Activated T-cell treated with anti-CD3 and anti-CD28 coated beads, Interleukin-2, amount 50 U/mL, for 72 hours (primary cell): ENCODE data around the gene CBR1. TPM values are rescaled to one million over a fixed set of nuclear protein-coding genes. Genes with fewer than 3 reads are reported as not detected.

Experiments used
- ATAC-seq, 2 donors: fragments of 150-1000 bp; cut with Tn5 transposase; replicated peaks in 1 of 2; 2 replicates each; pipeline ENCODE4 v1.10.0; 2021; ENCODE audit warnings: moderate library complexity in 2 of 2, mild to moderate bottlenecking in 1 of 2
- DNase-seq, 2 donors: peaks; one replicate each; pipeline ENCODE4 v3.0.0; 2021 to 2022; ENCODE audit warnings: mixed read lengths in 1 of 2
- H3K27ac Mint-ChIP-seq: one replicate; pipeline ENCODE4 v1.8.0; 2022; ENCODE audit warnings: mild to moderate bottlenecking, moderate library complexity, mixed read lengths
- H3K27me3 Mint-ChIP-seq: one replicate; pipeline ENCODE4 v1.8.0; 2022; ENCODE audit warnings: low read depth, mixed read lengths
- H3K36me3 Mint-ChIP-seq, 2 donors: one replicate each; pipeline ENCODE4 v1.8.0; 2022; ENCODE audit warnings: mixed read lengths in 2 of 2, mild to moderate bottlenecking in 1 of 2; ENCODE audit not compliant: insufficient read depth in 2 of 2
- H3K4me1 Mint-ChIP-seq: one replicate; pipeline ENCODE4 v1.8.0; 2022; ENCODE audit warnings: low read depth, mixed read lengths
- H3K4me3 Mint-ChIP-seq, 2 donors: one replicate each; pipeline ENCODE4 v1.8.0; 2022; ENCODE audit warnings: mild to moderate bottlenecking in 2 of 2, mixed read lengths in 2 of 2, moderate library complexity in 2 of 2
- H3K9me3 Mint-ChIP-seq, 2 donors: one replicate each; pipeline ENCODE4 v1.8.0; 2022; ENCODE audit warnings: mixed read lengths in 2 of 2
- total RNA-seq, 2 donors: library from RNA; stranded (reverse); gene quantifications; one replicate each; pipeline ENCODE4 v1.2.3, GENCODE V29; 2022

Gene CBR1
- total RNA-seq, 2 donors from 2014 or later: 17.0 to 38.5 TPM

GRCh38 chr21:36076878-36077655 lies 7.2 kb downstream of the CBR1 start:
- Mint-ChIP-seq H3K27me3 (no peaks in the 10 kb centered on the region), H3K4me1 (peaks cover 46% of the 10 kb centered on the region), H3K4me3 (no peak overlapping the region), H3K9me3 (peaks cover 0 to 2% of the 10 kb centered on the region in 2 donors), H3K27ac (no peak overlapping the region), H3K36me3 (peaks cover under 1 to 8% of the 10 kb centered on the region in 2 donors)
- ATAC-seq: no peak
- no peak for DNase-seq

DNA sequence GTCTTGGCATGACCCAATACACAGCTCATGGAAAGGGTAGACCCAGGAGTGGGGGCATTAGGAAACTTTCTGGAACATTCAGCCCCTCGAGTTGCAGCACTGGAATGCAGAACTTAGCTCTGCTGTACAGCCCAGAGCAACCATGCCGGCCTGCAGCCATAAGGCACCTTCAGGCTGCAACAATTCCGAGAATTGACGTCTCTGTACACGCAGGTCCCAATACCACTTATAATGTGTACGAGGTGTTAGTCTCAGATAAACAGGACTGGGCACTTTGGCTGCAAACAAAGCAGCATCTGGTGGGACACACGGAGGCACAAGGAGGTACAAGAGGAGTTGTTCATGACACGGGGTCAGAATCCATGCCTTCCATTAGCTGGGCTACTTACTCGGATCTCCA lies 7.9 kb downstream of the CBR1 start:
- ATAC-seq: no peak
- Mint-ChIP-seq H3K4me3 (no peak overlapping the region), H3K27me3 (no peaks in the 10 kb centered on the region), H3K27ac (no peak overlapping the region), H3K4me1 (peaks cover 40% of the 10 kb centered on the region), H3K36me3 (peaks cover 0 to 4% of the 10 kb centered on the region in 2 donors), H3K9me3 (peaks cover 0 to 2% of the 10 kb centered on the region in 2 donors)
- DNase-seq: no peak

- peaks cover 0 to 2% of the 10 kb centered on the region in 2 donors for H3K9me3 Mint-ChIP-seq
- ATAC-seq: peak; percentile 88 to 92
- no peaks in the 10 kb centered on the region for H3K36me3 Mint-ChIP-seq
- H3K4me3 Mint-ChIP-seq: peak overlapping the region; percentile 74 to 79
- no peaks in the 10 kb centered on the region for H3K27me3 Mint-ChIP-seq
- DNase-seq: peak; percentile 30 to 47
- peaks cover 40% of the 10 kb centered on the region for H3K4me1 Mint-ChIP-seq
- peak overlapping the region; percentile 77 for H3K27ac Mint-ChIP-seq
Observed at GRCh38 chr21:36079010-36079649, 9.3 kb downstream of the CBR1 start.

DNA sequence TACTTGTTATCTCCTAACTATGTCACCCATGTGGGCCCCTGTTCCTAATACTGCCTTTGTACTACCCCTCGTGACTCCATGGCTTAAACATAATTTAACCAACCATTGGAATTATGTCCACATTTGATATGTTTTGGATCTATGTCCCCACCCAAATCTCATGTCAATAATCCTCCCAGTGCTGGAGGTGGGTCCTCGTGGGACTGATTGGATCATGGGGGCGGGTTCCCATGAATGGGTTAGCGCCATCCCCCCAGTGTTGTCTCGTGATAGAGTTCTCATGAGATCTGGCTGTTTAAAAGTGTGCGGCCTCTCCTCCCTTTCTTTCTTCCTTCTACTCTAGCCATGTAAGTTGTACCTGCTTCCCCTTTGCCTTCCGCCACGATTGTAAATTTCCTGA lies 9.8 kb downstream of the CBR1 start:
- no peaks in the 10 kb centered on the region for H3K27me3 Mint-ChIP-seq
- DNase-seq (no peak), ATAC-seq (no peak)
- H3K27ac Mint-ChIP-seq: peak overlapping the region; percentile 93
- peak overlapping the region; percentile 74 to 79 for H3K4me3 Mint-ChIP-seq
- peaks cover 40% of the 10 kb centered on the region for H3K4me1 Mint-ChIP-seq
- H3K36me3 Mint-ChIP-seq: no peaks in the 10 kb centered on the region
- H3K9me3 Mint-ChIP-seq: peaks cover 0 to 2% of the 10 kb centered on the region in 2 donors

GRCh38 chr21:36080386-36080785 lies 10.6 kb downstream of the CBR1 start:
- peaks cover 38% of the 10 kb centered on the region for H3K4me1 Mint-ChIP-seq
- DNase-seq (no peak), ATAC-seq (no peak)
- no peaks in the 10 kb centered on the region for H3K27me3 Mint-ChIP-seq
- peak overlapping the region; percentile 93 for H3K27ac Mint-ChIP-seq
- H3K36me3 Mint-ChIP-seq: no peaks in the 10 kb centered on the region
- H3K9me3 Mint-ChIP-seq: peaks cover 0 to 2% of the 10 kb centered on the region in 2 donors
- H3K4me3 Mint-ChIP-seq: peak overlapping the region in 1 of 2 donors; percentile 79

DNA sequence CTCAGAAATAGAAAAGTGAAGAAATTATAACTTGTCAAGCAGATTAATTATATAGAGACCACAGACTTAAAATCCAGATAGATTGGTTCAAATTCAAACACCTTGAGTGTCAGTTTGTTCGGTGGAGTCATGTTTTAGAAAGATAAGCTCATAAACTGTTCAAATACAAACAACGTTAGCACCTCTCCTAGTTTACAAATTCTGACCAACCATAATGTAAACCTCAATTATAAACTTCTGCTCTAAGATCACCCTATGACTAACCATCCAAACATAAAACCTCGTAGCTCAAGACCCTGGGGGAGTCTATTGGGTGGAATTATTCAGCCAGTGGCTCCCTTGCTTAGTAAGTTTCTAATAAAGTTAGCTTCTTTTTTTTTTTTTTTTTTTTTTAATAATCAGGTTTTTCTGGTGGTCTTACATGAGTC lies 12.4 kb downstream of the CBR1 start:
- Mint-ChIP-seq H3K4me1 (peaks cover 22% of the 10 kb centered on the region), H3K9me3 (peaks cover 0 to 2% of the 10 kb centered on the region in 2 donors), H3K27ac (no peak overlapping the region), H3K27me3 (no peaks in the 10 kb centered on the region), H3K36me3 (no peaks in the 10 kb centered on the region), H3K4me3 (no peak overlapping the region)
- DNase-seq: no peak
- ATAC-seq: no peak

DNA sequence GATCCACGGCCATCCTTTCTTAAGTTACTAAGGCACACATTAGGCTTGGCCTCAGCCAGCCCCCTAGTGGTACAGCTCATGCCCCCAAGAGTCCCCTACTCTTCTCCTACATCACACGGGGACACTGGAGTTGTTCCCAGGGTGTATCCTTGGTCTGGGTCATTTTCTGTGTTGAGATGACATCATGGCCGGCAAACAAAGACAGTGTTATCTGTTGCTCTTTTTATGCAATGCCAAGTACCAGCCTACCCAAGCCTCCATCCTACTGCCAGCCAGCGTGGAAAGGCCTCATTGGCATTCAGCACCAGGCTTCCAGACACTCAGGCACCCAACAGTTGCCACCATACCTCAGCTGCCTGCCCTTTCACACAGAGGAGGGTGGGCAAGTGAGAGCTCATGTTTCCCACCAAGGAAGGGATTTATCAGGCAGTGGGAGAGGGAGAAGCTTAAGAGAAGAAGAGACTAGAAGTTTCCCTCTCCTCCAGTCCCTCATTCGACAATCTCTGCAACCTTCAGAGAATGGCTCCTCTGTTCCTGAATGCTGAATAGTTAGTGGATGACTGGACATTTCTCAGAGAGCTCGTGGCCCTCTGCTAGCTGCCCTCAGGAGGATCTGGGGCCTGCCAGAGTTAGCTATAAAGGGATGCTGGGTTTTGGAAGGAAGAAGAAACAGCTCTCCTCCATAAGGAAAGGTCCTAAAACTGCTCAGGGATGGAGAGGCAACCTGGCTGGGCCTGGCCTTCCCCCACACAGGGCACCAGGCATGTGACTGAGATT lies 17.7 kb downstream of the CBR1 start:
- ATAC-seq (no peak), DNase-seq (no peak)
- no peaks in the 10 kb centered on the region for H3K27me3 Mint-ChIP-seq
- H3K9me3 Mint-ChIP-seq: no peaks in the 10 kb centered on the region
- H3K36me3 Mint-ChIP-seq: no peaks in the 10 kb centered on the region
- no peaks in the 10 kb centered on the region for H3K4me1 Mint-ChIP-seq
- H3K27ac Mint-ChIP-seq: no peak overlapping the region
- H3K4me3 Mint-ChIP-seq: no peak overlapping the region

- Mint-ChIP-seq H3K4me1 (no peaks in the 10 kb centered on the region), H3K36me3 (peaks cover 7 to 12% of the 10 kb centered on the region in 2 donors), H3K9me3 (peaks cover 3 to 5% of the 10 kb centered on the region in 2 donors), H3K4me3 (no peak overlapping the region), H3K27ac (no peak overlapping the region), H3K27me3 (no peaks in the 10 kb centered on the region)
- ATAC-seq (no peak), DNase-seq (no peak)
Observed at GRCh38 chr21:36089946-36090345, 20.1 kb downstream of the CBR1 start.

DNA sequence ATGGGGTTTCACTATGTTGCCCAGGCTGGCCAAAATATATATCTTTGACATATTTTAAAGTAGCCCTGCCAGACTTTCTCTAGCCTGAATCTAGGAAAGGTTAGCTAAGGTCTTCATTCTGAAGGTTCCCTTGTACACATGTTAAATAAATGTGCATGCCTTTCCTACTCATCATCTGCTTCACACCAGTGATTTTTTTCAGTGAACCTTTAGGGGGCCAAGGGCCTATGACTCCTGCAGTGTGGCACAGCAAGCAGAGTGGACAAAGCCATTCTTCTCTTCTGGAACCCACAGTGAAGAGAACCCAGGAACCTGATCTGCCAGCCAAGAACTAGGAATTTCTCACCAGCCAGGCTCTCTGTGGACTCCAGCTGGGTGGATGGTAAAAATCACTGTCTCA lies 22.9 kb downstream of the CBR1 start:
- no peak for DNase-seq
- no peaks in the 10 kb centered on the region for H3K27me3 Mint-ChIP-seq
- H3K4me3 Mint-ChIP-seq: no peak overlapping the region
- peaks cover 9 to 12% of the 10 kb centered on the region in 2 donors for H3K36me3 Mint-ChIP-seq
- no peak for ATAC-seq
- H3K9me3 Mint-ChIP-seq: peaks cover 3 to 5% of the 10 kb centered on the region in 2 donors
- no peak overlapping the region for H3K27ac Mint-ChIP-seq
- H3K4me1 Mint-ChIP-seq: no peaks in the 10 kb centered on the region

DNA sequence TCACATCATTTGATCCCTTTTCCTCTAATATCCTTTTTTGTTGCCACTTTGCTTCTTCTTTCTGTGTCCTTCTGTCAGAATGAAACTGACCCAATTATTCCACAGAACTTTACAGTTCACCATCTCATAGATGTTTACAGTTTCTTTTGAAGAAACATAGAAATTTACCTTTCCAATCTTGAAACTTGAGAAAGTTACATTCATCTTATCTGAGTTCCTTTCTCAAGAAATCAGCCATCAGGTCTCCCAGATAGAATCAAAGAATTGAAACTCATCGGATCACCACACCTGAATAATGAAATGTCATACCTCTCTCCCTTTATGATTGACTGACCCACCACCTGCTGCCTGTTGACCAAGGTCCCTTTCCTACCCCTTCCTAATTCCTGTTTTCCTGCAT lies 23.7 kb downstream of the CBR1 start:
- H3K36me3 Mint-ChIP-seq: peaks cover 9 to 12% of the 10 kb centered on the region in 2 donors
- no peak for DNase-seq
- no peak for ATAC-seq
- H3K9me3 Mint-ChIP-seq: peaks cover 3 to 5% of the 10 kb centered on the region in 2 donors
- H3K27ac Mint-ChIP-seq: no peak overlapping the region
- H3K4me3 Mint-ChIP-seq: no peak overlapping the region
- H3K4me1 Mint-ChIP-seq: no peaks in the 10 kb centered on the region
- no peaks in the 10 kb centered on the region for H3K27me3 Mint-ChIP-seq

DNA sequence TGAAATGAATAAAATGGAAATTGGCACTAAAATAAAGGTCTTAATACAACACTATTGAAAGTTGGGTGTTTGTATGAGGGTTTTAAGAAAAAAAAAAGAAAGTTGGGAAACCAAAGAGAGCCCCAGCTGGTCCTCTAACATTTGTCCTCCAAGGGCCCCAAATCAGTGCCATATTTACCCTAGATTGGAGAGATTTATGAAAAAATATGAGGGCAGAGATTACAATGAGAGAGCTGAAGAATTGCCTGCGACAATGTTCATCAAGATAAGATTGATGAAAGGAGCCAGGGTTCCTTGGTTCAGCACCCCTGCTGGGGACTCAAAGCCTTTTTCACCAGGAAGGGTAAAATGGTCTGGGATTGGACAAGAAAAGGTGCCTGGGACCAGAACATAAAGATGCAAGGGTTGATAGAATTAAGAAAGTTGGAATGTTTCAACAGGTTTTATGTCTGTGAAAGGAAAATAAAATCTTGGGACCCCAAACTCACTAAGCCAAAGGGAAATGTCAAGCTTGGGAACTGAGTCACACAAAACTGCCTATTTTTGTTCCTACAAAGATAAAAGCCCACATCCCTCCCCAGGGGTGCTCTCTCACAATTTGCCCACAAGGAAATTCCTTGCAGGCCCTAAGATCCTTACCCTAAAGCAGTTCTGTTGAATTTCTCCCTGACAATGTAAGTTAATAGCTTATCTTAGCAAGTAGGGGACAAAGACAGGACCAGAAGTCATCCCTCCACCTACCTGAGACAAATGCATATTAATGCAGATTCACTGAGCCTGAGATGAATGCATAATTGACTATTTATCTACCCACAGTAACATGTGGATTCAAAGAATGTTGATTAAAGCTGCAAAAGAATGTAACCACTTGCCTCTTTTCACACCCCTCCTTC lies 26.8 kb downstream of the CBR1 start:
- Mint-ChIP-seq H3K9me3 (peaks cover 3 to 5% of the 10 kb centered on the region in 2 donors), H3K4me3 (no peak overlapping the region), H3K4me1 (no peaks in the 10 kb centered on the region), H3K36me3 (peaks cover 9 to 12% of the 10 kb centered on the region in 2 donors), H3K27ac (no peak overlapping the region), H3K27me3 (peaks cover 10% of the 10 kb centered on the region)
- ATAC-seq (no peak), DNase-seq (no peak)

DNA sequence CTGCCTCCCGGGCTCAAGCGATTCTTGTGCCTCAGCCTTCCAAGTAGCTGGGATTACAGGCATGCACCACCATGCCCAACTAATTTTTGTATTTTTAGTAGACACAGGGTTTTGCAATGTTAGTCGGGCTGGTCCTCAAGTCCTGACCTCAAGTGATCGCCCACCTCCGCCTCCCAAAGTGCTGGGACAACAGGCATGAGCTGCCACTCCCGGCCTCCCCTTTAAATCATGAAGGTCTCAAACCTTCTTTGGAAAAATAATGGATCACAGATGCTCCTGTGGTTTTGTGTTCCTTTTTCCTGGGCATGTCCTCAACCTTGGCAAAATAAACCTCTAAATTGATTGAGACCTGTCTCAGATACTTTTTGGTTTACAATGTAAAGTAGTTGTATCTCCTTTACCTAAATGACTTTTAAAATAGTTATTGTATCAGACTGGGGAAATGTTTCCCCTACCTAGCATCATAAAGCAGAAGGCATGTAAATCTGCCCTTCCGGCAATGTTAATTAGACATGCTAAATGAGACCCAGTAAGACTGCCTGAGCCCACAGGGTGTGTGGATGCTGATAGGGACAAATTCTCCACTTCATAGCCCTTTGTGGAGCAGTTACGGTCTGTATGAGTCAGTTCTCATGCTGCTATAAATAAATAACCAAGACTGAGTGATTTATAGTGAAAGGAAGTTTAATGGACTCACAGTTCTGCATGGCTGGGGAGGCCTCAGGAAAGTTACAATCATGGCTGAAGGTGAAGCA lies 27.8 kb downstream of the CBR1 start:
- peaks cover 3 to 5% of the 10 kb centered on the region in 2 donors for H3K9me3 Mint-ChIP-seq
- no peak overlapping the region for H3K27ac Mint-ChIP-seq
- H3K4me3 Mint-ChIP-seq: no peak overlapping the region
- DNase-seq (no peak), ATAC-seq (peak in 1 of 2 donors; percentile 53)
- peaks cover 9 to 12% of the 10 kb centered on the region in 2 donors for H3K36me3 Mint-ChIP-seq
- H3K27me3 Mint-ChIP-seq: peaks cover 10% of the 10 kb centered on the region
- H3K4me1 Mint-ChIP-seq: no peaks in the 10 kb centered on the region
